IPS-NIHi11 (cell line): ENCODE data around the gene GGA3.

Experiments
- DNase-seq: peaks from one replicate; pipeline ENCODE4 v3.0.0; 2012; ENCODE audit warnings: mixed read lengths, low spot score

Gene GGA3

GRCh38 chr17:75245011-75245410, 16.4 kb downstream of the GGA3 start:
- no peak for DNase-seq

- no peak for DNase-seq
These were observed 17.1 kb downstream of the GGA3 start for GRCh38 chr17:75244133-75244866.

- no peak for DNase-seq
These were observed 18.9 kb downstream of the GGA3 start for GRCh38 chr17:75242461-75243042.

GRCh38 chr17:75241996-75242460, 19.4 kb downstream of the GGA3 start:
- DNase-seq, result no peak

GRCh38 chr17:75241502-75241901, 19.9 kb downstream of the GGA3 start:
- no peak for DNase-seq

GRCh38 chr17:75241143-75241430, 20.3 kb downstream of the GGA3 start:
- DNase-seq, result no peak

GRCh38 chr17:75240394-75241142, 20.8 kb downstream of the GGA3 start:
- DNase-seq, result peak; percentile 94

GRCh38 chr17:75239778-75240393, 21.5 kb downstream of the GGA3 start:
- no peak for DNase-seq

DNA sequence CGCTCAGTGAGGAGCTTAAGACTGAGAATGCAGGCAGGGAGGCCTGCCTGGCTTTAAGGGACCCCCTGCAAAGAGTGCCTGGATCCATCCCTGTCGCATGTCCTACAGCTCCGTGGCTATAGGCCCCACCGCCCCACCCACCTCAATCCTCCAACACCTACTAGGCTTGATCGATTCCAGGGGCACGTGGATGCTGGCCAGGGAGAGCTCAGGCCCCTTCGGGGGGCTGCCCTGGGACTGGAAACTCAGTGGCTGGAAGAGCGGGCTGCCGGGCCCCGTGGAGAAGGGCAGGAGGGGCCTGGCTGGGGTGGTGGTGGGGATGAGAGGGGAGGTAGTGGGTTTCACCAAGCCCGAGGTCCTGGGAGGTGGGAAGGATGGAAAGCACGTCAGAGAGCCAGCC, 22.2 kb downstream of the GGA3 start:
- DNase-seq, result no peak

- peak; percentile 87 for DNase-seq
These were observed 22.7 kb downstream of the GGA3 start for GRCh38 chr17:75238684-75239191.

DNA sequence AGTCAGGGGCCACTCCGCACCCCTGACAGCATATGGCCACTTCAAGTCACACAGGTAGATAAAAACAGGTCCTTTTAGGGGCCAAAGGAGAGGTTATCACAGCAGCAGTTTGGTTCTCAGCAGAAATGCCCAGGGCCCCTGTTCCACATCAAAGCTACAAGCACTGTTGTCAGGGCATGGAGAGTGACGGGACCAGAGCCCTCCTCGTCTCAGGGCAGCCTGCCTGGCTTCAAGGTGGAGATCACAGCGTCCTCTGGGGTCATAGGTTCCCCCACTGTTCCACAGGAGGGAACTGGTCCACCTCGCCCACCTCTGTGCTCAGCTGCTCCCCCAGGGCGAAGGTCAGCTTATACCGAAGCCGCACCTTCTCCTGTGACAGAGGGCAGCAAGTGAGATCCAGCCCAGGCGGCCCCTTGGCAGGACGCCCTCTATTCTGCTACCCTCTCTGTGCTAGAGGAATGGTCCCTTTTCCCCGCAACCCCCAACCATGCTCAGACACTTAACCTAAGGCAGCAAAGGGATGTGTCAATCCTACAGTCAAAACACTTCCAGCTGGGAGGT, 23.3 kb downstream of the GGA3 start:
- no peak for DNase-seq

DNA sequence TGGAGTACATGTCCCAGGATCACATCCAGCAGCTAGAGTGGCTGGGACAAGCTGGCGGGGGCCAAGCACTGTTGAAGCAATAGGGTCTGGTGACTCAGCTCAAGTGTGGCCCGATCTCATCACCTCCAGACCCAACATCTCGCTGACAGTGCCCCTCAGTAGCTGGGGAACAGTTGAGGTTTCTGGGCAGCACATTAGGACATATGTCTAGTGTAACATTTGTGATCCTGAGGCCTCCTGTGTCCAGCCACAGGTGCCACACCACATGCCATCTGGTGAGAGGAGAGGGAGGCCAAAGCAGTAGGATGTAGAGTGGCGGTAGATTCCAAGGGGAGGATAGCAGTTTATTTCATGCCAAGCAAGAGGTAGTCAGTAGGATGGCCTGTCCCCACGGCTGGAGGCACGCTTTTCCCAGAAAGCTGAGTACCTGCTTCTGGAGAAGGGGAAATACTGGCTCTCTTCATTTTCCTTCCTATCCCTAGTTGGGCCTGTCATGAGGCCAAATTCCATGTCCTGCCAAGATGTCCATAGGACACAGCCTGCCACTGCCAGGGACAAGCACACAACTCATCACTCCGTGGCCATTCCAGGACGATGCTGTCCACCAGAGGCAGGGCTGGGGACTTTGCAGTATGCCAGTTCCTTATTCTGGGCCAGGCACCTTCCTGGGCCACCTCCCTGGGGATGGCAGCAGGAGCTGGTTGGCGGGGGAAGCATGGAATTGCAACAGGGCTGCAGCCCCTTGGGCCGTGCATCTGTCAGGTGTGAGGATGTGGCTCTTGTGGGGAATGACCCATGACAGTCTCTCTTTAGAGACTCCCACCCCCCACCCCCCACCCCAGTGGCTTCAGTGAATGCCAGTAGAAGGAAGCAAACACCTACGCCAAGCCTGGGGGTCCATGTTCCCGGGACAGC, 24.0 kb downstream of the GGA3 start:
- no peak for DNase-seq

- no peak for DNase-seq
These were observed 28.6 kb downstream of the GGA3 start for GRCh38 chr17:75232786-75233185.

DNA sequence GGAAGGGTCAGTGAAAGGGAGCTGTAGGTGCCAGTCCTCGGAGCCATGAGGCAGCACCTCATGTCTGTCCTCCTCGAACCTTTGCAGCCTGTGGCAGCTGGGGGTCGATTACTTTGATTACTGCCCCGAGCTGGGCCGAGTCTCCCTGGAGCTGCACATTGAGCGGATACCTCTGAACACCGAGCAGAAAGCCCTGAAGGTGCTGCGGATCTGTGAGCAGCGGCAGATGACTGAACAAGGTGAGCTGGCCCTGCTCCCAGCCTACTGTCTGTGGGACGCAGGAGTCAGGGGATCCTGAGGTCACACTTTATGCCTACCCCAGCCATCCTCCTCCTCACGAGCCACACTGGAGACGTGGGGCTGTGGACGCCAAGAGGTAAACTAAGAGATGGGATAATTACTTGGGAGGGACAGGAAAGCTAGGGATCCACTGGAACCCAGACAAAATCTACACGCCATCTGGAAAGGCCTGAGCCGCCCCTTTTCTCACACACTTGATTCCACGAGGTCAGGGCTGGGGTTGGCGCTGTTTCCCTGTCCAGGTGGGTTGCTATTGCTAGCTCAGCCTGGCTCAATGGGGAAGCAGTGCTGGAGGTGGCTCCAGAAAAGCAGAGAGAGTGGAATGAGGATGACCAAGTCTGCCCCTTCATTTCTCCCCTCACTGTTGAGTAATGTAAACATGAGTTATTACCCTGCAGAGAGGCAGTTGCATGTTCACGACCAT, 29.5 kb downstream of the GGA3 start:
- DNase-seq, result no peak

DNA sequence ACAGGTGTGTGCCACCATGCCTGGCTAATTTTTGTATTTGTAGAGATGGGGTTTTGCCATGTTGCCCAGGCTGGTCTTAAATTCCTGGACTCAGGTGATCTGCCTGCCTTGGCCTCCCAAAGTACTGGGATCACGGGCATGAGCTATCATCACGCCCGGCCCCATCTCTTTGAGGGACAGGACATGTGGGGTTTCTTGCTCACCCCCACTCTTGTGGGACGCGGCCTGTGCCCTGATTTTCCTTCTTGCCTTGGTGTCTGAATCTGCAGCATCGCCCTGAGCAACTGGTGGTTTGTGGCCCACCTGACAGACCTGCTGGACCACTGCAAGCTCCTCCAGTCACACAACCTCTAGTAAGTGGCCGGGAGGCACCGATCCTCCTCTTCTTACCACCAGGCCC, 30.3 kb downstream of the GGA3 start:
- DNase-seq, result no peak

DNA sequence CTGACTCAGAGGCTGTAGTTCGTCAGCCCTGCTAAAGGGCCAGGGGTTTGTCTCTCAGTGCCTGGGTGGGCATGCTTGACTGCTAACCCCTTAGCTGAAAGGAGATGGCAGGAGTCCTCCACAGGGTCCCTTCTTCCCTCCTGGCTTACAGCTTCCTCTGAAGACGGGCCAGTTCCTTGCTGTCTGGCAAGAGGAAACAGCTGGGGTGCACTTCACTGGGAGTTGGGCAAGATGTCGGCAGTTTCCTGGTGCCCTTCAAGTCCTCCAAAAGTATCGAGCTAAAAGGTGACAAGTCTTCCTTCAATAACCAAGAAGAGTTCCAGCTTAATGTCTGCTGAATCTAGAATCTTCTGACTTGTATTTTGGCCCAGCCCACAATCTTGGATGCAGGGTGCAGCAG, 32.6 kb downstream of the GGA3 start:
- no peak for DNase-seq

- DNase-seq, result no peak
These were observed 33.1 kb downstream of the GGA3 start for GRCh38 chr17:75228305-75228704.

- DNase-seq, result no peak
These were observed 33.7 kb downstream of the GGA3 start for GRCh38 chr17:75227729-75228128.

- DNase-seq, result no peak
These were observed 36.4 kb downstream of the GGA3 start for GRCh38 chr17:75225016-75225415.

DNA sequence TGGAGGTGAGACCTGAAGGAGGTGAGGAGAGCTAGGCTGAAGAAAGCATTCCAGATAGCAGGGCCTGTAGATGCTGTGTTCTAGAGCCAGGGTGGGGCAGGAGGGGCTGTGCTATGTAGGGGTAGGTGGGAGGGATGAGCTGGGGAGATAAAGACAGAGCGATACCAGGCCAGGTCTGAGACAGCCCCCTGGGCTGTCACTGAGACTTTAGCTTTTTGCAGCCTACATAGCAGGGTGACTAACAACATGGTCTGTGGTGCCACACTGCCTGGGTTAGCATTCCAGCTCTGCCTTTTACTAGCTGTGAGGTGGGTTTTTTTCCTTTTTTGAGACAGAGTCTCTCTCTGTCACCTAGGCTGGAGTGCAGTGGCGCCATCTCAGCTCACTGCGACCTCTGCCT, 41.6 kb downstream of the GGA3 start:
- DNase-seq, result no peak

- DNase-seq, result no peak
These were observed 43.3 kb downstream of the GGA3 start for GRCh38 chr17:75218131-75218530.
